ENCODE results near the gene SDHA.
"Not testable (repeated sequence)": the region's sequence is repeated elsewhere in the genome, so short reads cannot be mapped to it uniquely, and the experiment has no call there.

SDHA gene

GRCh38 chr5:186091-187041 lies 31.8 kb upstream of the SDHA start:
- no peak for DNase-seq (ENCODE audit: low read depth)

- no peak for DNase-seq (ENCODE audit: low read depth)
Observed at GRCh38 chr5:187042-187431, 31.1 kb upstream of the SDHA start.

GRCh38 chr5:187617-188451 lies 30.3 kb upstream of the SDHA start:
- peak; percentile 16 for DNase-seq (ENCODE audit: low read depth)

- peak; percentile 81 for DNase-seq (ENCODE audit: low read depth)
Observed at GRCh38 chr5:188488-189481, 29.3 kb upstream of the SDHA start.

GRCh38 chr5:189486-189885 lies 28.6 kb upstream of the SDHA start:
- DNase-seq (ENCODE audit: low read depth): no peak

- no peak for DNase-seq (ENCODE audit: low read depth)
Observed at GRCh38 chr5:189976-190365, 28.1 kb upstream of the SDHA start.

- no peak for DNase-seq (ENCODE audit: low read depth)
Observed at GRCh38 chr5:190366-191035, 27.6 kb upstream of the SDHA start.

- no peak for DNase-seq (ENCODE audit: low read depth)
Observed at GRCh38 chr5:191036-191948, 26.8 kb upstream of the SDHA start, which contains the start of gene LRRC14B. TSS of gene LRRC14B (plus strand) at chr5:191495. CDS start at chr5:191539, 44 bp downstream.

GRCh38 chr5:191949-192690 lies 26.0 kb upstream of the SDHA start:
- DNase-seq (ENCODE audit: low read depth): no peak

GRCh38 chr5:192691-192969 lies 25.5 kb upstream of the SDHA start:
- no peak for DNase-seq (ENCODE audit: low read depth)

GRCh38 chr5:192970-193831 lies 24.9 kb upstream of the SDHA start:
- DNase-seq (ENCODE audit: low read depth): no peak

GRCh38 chr5:194102-194501 lies 24.0 kb upstream of the SDHA start:
- no peak for DNase-seq (ENCODE audit: low read depth)

GRCh38 chr5:194603-195209 lies 23.4 kb upstream of the SDHA start:
- DNase-seq (ENCODE audit: low read depth): no peak

GRCh38 chr5:195401-196160 lies 22.5 kb upstream of the SDHA start:
- no peak for DNase-seq (ENCODE audit: low read depth)

- DNase-seq (ENCODE audit: low read depth): no peak
Observed at GRCh38 chr5:196350-196749, 21.8 kb upstream of the SDHA start.

GRCh38 chr5:197031-197430 lies 21.1 kb upstream of the SDHA start:
- DNase-seq (ENCODE audit: low read depth): not testable (repeated sequence)

GRCh38 chr5:197892-198489 lies 20.1 kb upstream of the SDHA start:
- DNase-seq (ENCODE audit: low read depth): no peak

All from fibroblast of gingiva (primary cell).